Panc1 (cell line): ENCODE results near the gene MAML1.

Source experiments
- CTCF ChIP-seq: fragments of 450-650 bp; IDR thresholded peaks from 2 replicates; pipeline ENCODE4 v1.5.1; 2017; ENCODE audit warnings: mild to moderate bottlenecking
- POLR2AphosphoS5 ChIP-seq: IDR thresholded peaks from 2 replicates; pipeline ENCODE4 v1.6.1; 2012; ENCODE audit warnings: mild to moderate bottlenecking, low read depth, low read length, moderate library complexity
- REST ChIP-seq, 2 experiments: IDR thresholded peaks; 2 replicates each; pipeline ENCODE4 v1.6.1; 2011 to 2012; ENCODE audit warnings: low read depth in 2 of 2, control low read depth in 1 of 2, low read length in 1 of 2, mild to moderate bottlenecking in 1 of 2, moderate library complexity in 1 of 2; ENCODE audit not compliant: insufficient read depth in 1 of 2
- TCF7L2 ChIP-seq: IDR thresholded peaks from 2 replicates; pipeline ENCODE4 v1.6.1; 2011; ENCODE audit warnings: mild to moderate bottlenecking, low read depth, low read length, inconsistent platforms

GRCh38 chr5:179724163-179724562 lies 8.5 kb upstream of the MAML1 start:
- TF ChIP-seq CTCF (no peak), REST (IDR thresholded peaks at IDR 0.05; ENCODE audit: insufficient read depth in 1 of 2, low read depth in 2 of 2, low read length in 1 of 2) (no peak), TCF7L2 (no peak), POLR2AphosphoS5 (no peak)
